Nephron progenitor cell (in vitro differentiated cells): ENCODE results near the gene AP2M1.
A peak's percentile ranks its signal among the peaks of the same experiment; 100 is the strongest.

Experiments
- DNase-seq: peaks from one replicate; pipeline ENCODE4 v3.0.0; 2021
- H3K27ac Mint-ChIP-seq: 2 replicates; pipeline ENCODE4 v1.8.0; 2021; ENCODE audit warnings: mild to moderate bottlenecking, moderate library complexity, mixed read lengths
- H3K27me3 Mint-ChIP-seq: 2 replicates; pipeline ENCODE4 v1.8.0; 2021; ENCODE audit warnings: mild to moderate bottlenecking, low read depth, mixed read lengths; ENCODE audit not compliant: poor library complexity
- H3K36me3 Mint-ChIP-seq: 2 replicates; pipeline ENCODE4 v1.8.0; 2021; ENCODE audit warnings: low read depth, mixed read lengths
- H3K4me1 Mint-ChIP-seq: 2 replicates; pipeline ENCODE4 v1.8.0; 2021; ENCODE audit warnings: mixed read lengths
- H3K4me3 Mint-ChIP-seq: 2 replicates; pipeline ENCODE4 v1.8.0; 2021; ENCODE audit warnings: mild to moderate bottlenecking, moderate library complexity, mixed read lengths
- H3K9me3 Mint-ChIP-seq: 2 replicates; pipeline ENCODE4 v1.8.0; 2021; ENCODE audit warnings: mild to moderate bottlenecking, moderate library complexity, mixed read lengths
- TF ChIP-seq, protein P1 (sequence below): fragments of 200-600 bp; sonication (generic); IDR thresholded peaks from 2 replicates; pipeline ENCODE4 v1.5.0; 2021; ENCODE audit warnings: antibody characterized with exemption

Gene AP2M1

DNA sequence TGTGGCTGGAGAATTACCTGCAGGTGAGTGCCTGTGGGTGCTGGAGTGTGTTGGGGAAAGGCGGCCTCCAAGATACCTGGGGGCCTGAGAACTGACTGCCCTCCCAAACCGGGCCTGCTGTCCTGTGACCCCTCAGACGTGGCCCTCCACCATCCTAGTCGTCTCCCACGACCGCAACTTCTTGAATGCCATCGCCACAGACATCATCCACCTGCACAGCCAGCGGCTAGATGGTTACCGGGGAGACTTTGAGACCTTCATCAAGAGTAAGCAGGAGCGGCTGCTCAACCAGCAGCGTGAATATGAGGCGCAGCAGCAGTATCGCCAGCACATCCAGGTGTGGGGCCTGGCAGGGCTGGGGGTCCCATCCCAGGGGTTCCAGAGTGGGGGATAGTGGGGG is 14.8 kb downstream of the AP2M1 start:
- Mint-ChIP-seq H3K9me3 (no peaks in the 10 kb centered on the region), H3K27ac (no peak overlapping the region), H3K4me1 (peaks cover 30% of the 10 kb centered on the region), H3K36me3 (peaks cover 51% of the 10 kb centered on the region), H3K4me3 (no peak overlapping the region), H3K27me3 (no peaks in the 10 kb centered on the region)
- no peak for DNase-seq
- TF ChIP-seq, protein P1, sequence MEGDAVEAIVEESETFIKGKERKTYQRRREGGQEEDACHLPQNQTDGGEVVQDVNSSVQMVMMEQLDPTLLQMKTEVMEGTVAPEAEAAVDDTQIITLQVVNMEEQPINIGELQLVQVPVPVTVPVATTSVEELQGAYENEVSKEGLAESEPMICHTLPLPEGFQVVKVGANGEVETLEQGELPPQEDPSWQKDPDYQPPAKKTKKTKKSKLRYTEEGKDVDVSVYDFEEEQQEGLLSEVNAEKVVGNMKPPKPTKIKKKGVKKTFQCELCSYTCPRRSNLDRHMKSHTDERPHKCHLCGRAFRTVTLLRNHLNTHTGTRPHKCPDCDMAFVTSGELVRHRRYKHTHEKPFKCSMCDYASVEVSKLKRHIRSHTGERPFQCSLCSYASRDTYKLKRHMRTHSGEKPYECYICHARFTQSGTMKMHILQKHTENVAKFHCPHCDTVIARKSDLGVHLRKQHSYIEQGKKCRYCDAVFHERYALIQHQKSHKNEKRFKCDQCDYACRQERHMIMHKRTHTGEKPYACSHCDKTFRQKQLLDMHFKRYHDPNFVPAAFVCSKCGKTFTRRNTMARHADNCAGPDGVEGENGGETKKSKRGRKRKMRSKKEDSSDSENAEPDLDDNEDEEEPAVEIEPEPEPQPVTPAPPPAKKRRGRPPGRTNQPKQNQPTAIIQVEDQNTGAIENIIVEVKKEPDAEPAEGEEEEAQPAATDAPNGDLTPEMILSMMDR, result no peak

- Mint-ChIP-seq H3K27ac (no peak overlapping the region), H3K4me3 (no peak overlapping the region), H3K9me3 (no peaks in the 10 kb centered on the region), H3K4me1 (peaks cover 2% of the 10 kb centered on the region), H3K36me3 (peaks cover 44% of the 10 kb centered on the region), H3K27me3 (no peaks in the 10 kb centered on the region)
- TF ChIP-seq, protein P1, result no peak
- DNase-seq, result no peak
Measured at GRCh38 chr3:184192889-184193288, 18.2 kb downstream of the AP2M1 start.

DNA sequence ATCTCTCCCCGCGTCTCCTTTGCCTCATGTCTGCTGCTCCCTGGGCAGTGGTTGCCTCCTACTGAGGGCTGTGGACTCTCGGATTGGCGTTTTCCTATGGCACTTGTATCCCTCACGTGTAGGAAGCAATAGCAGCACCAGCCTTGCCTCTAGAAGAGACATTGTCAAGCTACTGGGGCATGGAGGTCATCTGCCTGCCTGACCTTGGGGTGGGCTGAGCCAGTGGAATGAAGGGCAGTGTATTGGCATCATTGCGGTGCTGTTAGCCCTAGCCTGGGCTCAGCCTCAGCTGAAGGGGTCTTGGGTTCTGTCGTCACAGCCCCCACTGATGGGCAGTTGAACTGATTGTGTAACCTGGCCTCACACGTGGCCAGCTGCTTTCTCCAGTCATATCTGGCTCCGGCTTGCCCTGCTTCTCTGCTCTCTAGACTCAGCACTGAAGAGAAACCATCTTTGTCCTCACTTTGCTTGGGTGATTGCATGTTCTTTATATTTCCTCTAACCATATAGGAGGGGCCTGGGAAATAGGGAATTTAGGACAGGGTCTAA is 19.4 kb downstream of the AP2M1 start:
- H3K4me1 Mint-ChIP-seq, result no peaks in the 10 kb centered on the region
- peak overlapping the region; percentile 11 for H3K27ac Mint-ChIP-seq
- H3K9me3 Mint-ChIP-seq, result no peaks in the 10 kb centered on the region
- H3K36me3 Mint-ChIP-seq, result peaks cover 34% of the 10 kb centered on the region
- TF ChIP-seq, protein P1, result no peak
- no peak overlapping the region for H3K4me3 Mint-ChIP-seq
- no peaks in the 10 kb centered on the region for H3K27me3 Mint-ChIP-seq
- no peak for DNase-seq

DNA sequence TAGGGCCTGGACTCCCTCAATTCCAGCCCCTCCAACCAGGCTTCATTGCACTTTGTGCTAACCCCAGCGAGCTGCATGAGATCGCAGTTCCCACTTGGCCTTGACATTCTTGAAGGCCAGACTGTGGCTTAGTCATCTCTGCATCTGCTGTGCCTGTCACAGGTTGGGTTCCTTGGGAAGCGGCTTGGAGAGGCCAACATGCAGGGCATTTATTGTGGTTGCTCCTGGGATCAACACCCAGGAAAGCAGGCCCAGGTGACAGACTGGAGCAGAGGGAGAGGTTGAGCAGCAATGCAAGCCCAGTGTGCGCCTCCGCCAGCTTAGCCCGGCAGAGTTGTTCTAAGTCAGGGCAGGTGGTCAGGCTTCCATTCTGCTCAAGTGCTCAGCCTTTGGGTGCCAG is 21.9 kb downstream of the AP2M1 start:
- Mint-ChIP-seq H3K27me3 (no peaks in the 10 kb centered on the region), H3K4me3 (no peak overlapping the region), H3K27ac (no peak overlapping the region), H3K4me1 (no peaks in the 10 kb centered on the region), H3K9me3 (no peaks in the 10 kb centered on the region), H3K36me3 (peaks cover 25% of the 10 kb centered on the region)
- TF ChIP-seq, protein P1, result no peak
- DNase-seq, result no peak

GRCh38 chr3:184198509-184198908 is 23.9 kb downstream of the AP2M1 start:
- Mint-ChIP-seq H3K36me3 (peaks cover 9% of the 10 kb centered on the region), H3K27ac (peak overlapping the region; percentile 61), H3K4me3 (no peak overlapping the region), H3K4me1 (peaks cover 5% of the 10 kb centered on the region), H3K9me3 (no peaks in the 10 kb centered on the region), H3K27me3 (peaks cover 12% of the 10 kb centered on the region)
- DNase-seq, result no peak
- TF ChIP-seq, protein P1, result no peak

DNA sequence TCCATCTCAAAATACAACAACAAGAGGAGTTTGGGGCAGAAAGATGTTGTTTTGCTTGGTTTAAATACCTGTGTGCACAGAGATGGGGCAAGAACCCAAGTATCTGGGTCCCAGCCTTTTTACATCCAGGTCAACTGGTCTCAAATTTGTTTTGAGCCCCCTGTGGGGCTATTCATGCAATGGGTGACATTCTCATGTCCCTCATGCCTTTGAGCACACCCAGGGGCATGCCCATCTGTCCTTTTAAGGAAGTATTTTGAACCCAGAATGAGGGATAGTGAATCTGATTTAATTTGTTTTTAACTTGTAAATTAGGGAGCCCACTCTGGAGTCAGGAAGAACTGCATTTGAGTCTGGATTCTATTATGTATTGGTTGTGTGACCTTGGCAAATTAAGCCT is 26.2 kb downstream of the AP2M1 start:
- no peaks in the 10 kb centered on the region for H3K36me3 Mint-ChIP-seq
- H3K4me1 Mint-ChIP-seq, result peaks cover 6% of the 10 kb centered on the region
- no peaks in the 10 kb centered on the region for H3K9me3 Mint-ChIP-seq
- no peak for DNase-seq
- H3K4me3 Mint-ChIP-seq, result no peak overlapping the region
- TF ChIP-seq, protein P1, result no peak
- peaks cover 23% of the 10 kb centered on the region for H3K27me3 Mint-ChIP-seq
- H3K27ac Mint-ChIP-seq, result no peak overlapping the region
